ENCODE data around the gene CTNND1.

Gene CTNND1

GRCh38 chr11:57798905-57799559, 37.4 kb downstream of the CTNND1 start:
- no peak for TF ChIP-seq CTCF (conservative IDR thresholded peaks at IDR 0.05; ENCODE audit: low read depth, low read length)
- peak; percentile 51 for DNase-seq (ENCODE audit: low read depth)
- H3K4me3 ChIP-seq (ENCODE audit: low read depth, low read length): no peak overlapping the region

- peak; percentile 75 for TF ChIP-seq CTCF (conservative IDR thresholded peaks at IDR 0.05; ENCODE audit: low read depth, low read length)
- peak; percentile 85 for DNase-seq (ENCODE audit: low read depth)
- H3K4me3 ChIP-seq (ENCODE audit: low read depth, low read length): no peak overlapping the region
Measured at GRCh38 chr11:57800444-57801182, 39.0 kb downstream of the CTNND1 start.

- H3K4me3 ChIP-seq (ENCODE audit: low read depth, low read length): no peak overlapping the region
- no peak for TF ChIP-seq CTCF (conservative IDR thresholded peaks at IDR 0.05; ENCODE audit: low read depth, low read length)
- no peak for DNase-seq (ENCODE audit: low read depth)
Measured at GRCh38 chr11:57801183-57801485, 39.5 kb downstream of the CTNND1 start.

GRCh38 chr11:57802411-57802810, 40.8 kb downstream of the CTNND1 start:
- TF ChIP-seq CTCF (conservative IDR thresholded peaks at IDR 0.05; ENCODE audit: low read depth, low read length): no peak
- no peak for DNase-seq (ENCODE audit: low read depth)
- no peak overlapping the region for H3K4me3 ChIP-seq (ENCODE audit: low read depth, low read length)

GRCh38 chr11:57804466-57804865, 42.9 kb downstream of the CTNND1 start:
- no peak for TF ChIP-seq CTCF (conservative IDR thresholded peaks at IDR 0.05; ENCODE audit: low read depth, low read length)
- no peak for DNase-seq (ENCODE audit: low read depth)
- no peak overlapping the region for H3K4me3 ChIP-seq (ENCODE audit: low read depth, low read length)

- no peak for DNase-seq (ENCODE audit: low read depth)
- TF ChIP-seq CTCF (conservative IDR thresholded peaks at IDR 0.05; ENCODE audit: low read depth, low read length): no peak
- H3K4me3 ChIP-seq (ENCODE audit: low read depth, low read length): no peak overlapping the region
Measured at GRCh38 chr11:57805780-57806179, 44.2 kb downstream of the CTNND1 start.

DNA sequence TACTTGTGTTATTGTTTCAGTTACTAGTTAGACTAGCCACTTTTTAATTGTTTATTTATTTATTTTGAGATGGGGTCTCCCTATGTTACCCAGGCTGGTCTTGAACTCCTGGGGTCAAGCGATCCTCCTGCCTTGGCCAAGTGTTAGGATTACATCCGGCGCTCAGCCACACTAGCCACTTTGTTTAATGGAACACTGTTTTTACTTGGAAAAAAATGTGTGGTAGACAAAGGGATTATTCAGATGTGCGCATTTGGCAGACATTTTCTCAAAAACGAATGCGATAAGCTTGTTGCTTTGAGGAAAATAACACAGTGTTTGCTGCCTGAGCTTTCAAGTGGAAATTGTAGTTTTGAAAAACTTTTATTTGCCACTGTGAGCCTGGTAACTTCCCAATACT, 51.0 kb downstream of the CTNND1 start:
- no peak for DNase-seq (ENCODE audit: low read depth)
- H3K4me3 ChIP-seq (ENCODE audit: low read depth, low read length): no peak overlapping the region
- no peak for TF ChIP-seq CTCF (conservative IDR thresholded peaks at IDR 0.05; ENCODE audit: low read depth, low read length)
